Large intestine (tissue), 1 donor: ENCODE data around the gene SRPK3. TPM values are rescaled to one million over a fixed set of nuclear protein-coding genes. Genes with fewer than 3 reads are reported as not detected.

Experiments used
- polyA plus RNA-seq: library from polyadenylated mRNA; unstranded; fragments of 120-200 nt; gene quantifications from one replicate; pipeline ENCODE4 v1.2.1, GENCODE V29; 2013

The SRPK3 gene
- polyA plus RNA-seq, 1 donor = 1.8 TPM

Other genes with a start within 250 kb of the SRPK3 start
- gene CCNQ, start 181.9 kb upstream of the SRPK3 start, polyA plus RNA-seq = 15.9 TPM
- 0.78 TPM for gene DUSP9, start 133.8 kb upstream of the SRPK3 start, polyA plus RNA-seq
- gene PNCK, start 107.2 kb upstream of the SRPK3 start, polyA plus RNA-seq = 128 TPM
- 139 TPM for gene SLC6A8, start 93.1 kb upstream of the SRPK3 start, polyA plus RNA-seq
- gene BCAP31, start 56.7 kb upstream of the SRPK3 start, polyA plus RNA-seq = 198 TPM
- 13.4 TPM for gene ABCD1, start 56.2 kb upstream of the SRPK3 start, polyA plus RNA-seq
- gene PLXNB3, start 16.8 kb upstream of the SRPK3 start, polyA plus RNA-seq = 5.0 TPM
- gene IDH3G, start 13.3 kb downstream of the SRPK3 start, polyA plus RNA-seq = 58.7 TPM
- 240 TPM for gene SSR4, start 13.6 kb downstream of the SRPK3 start, polyA plus RNA-seq
- gene PDZD4, start 49.5 kb downstream of the SRPK3 start, polyA plus RNA-seq = 10.5 TPM
- gene L1CAM, start 105.1 kb downstream of the SRPK3 start, polyA plus RNA-seq = 22.5 TPM
- 0.28 TPM for gene AVPR2, start 123.6 kb downstream of the SRPK3 start, polyA plus RNA-seq
- 33.2 TPM for gene ARHGAP4, start 145.2 kb downstream of the SRPK3 start, polyA plus RNA-seq
- gene NAA10, start 154.0 kb downstream of the SRPK3 start, polyA plus RNA-seq = 73.6 TPM
- 85.8 TPM for gene RENBP, start 163.6 kb downstream of the SRPK3 start, polyA plus RNA-seq
- 33.3 TPM for gene HCFC1, start 190.8 kb downstream of the SRPK3 start, polyA plus RNA-seq
- 4.9 TPM for gene TMEM187, start 191.7 kb downstream of the SRPK3 start, polyA plus RNA-seq
- gene IRAK1, start 238.9 kb downstream of the SRPK3 start, polyA plus RNA-seq = 53.8 TPM